ENCODE data around the gene EXOSC7. TPM values are rescaled to one million over a fixed set of nuclear protein-coding genes. Genes with fewer than 3 reads are reported as not detected.

The EXOSC7 gene
- polyA plus RNA-seq (80.3 and 87.5 TPM in 2 replicates), polyA minus RNA-seq (33.8 and 40.7 TPM in 2 replicates)

DNA sequence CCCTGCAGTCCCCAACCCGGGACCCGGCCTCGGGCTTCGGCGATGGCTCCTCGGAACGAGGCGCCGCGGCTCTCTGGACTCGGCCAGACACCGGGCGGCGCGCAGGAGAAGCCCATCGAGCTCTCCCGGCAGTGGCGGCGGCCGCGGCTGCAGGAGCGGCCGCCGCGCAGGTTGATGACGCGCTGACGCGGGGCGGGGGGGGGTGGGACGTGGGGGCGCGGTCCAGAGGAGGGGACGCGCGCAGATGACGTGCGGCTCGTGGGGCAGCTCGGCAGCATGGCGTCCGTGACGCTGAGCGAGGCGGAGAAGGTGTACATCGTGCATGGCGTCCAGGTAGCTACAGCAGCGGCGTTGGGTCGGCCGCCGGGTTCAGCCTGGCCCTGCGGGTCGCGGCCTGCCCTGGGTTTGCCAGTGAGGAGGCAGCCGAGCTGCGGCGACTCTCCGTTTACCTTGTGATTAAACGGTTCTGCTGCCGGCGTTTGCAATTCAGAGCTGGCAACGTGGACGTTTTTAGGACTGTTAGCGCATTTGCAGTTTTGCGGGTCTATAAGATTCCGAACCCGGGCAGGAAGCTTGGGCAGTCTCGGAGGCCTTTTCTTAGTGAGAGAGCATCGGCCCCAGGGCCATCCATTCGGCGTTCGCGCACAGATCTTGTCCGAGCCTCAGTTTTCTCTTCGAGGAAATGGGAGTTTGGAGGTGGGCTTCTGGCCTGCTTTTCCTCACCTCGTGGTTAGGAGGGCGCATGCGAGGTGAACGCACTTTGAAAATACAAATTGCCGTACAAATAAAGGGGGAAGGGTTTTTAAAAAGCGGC, at the start of gene EXOSC7, which contains the start of gene ZDHHC3:
Gene EXOSC7 (plus strand): TSS at position 243 of the 814 bp plus-strand sequence. CDS start 34 bp downstream, at position 277.
Gene ZDHHC3 (minus strand): TSS at position 173 of the 814 bp plus-strand sequence. CDS start 16,738 bp downstream, outside the sequence.
- Histone ChIP-seq H3K4me2 (ENCODE audit: low read length) (peak within 1 kb of the TSS; percentile 91), H3F3A (ENCODE audit: insufficient read depth, low read length, poor library complexity, severe bottlenecking) (no peaks in the 10 kb centered on the region), H3K27me3 (ENCODE audit: insufficient read depth, low read depth, low read length) (no peaks in the 10 kb centered on the region), H3K79me2 (replicated peaks; ENCODE audit: insufficient read depth, low read length) (peaks cover 49% of the 10 kb centered on the region), H4K20me1 (ENCODE audit: insufficient read depth) (no peaks in the 10 kb centered on the region), H3K4me3 (ENCODE audit: low read length) (peak within 1 kb of the TSS; percentile 95), H3K9me3 (ENCODE audit: low read length) (no peaks in the 10 kb centered on the region), H2AFZ (ENCODE audit: low read depth, low read length) (peak within 1 kb of the TSS; percentile 97), H3K9ac (ENCODE audit: low read length) (peak within 1 kb of the TSS; percentile 92), H3K9me2 (ENCODE audit: insufficient read depth, low read length) (no peaks in the 10 kb centered on the region), H3K27ac (ENCODE audit: low read length) (peak within 1 kb of the TSS; percentile 90), H3K36me3 (ENCODE audit: insufficient read depth, low read length) (no peaks in the 10 kb centered on the region)
- TF ChIP-seq EZH2 (IDR thresholded peaks at IDR 0.05; ENCODE audit: borderline replicate concordance, insufficient read depth, low read length, poor library complexity, severe bottlenecking) = no peak
- TF ChIP-seq REST (IDR thresholded peaks at IDR 0.05; ENCODE audit: borderline replicate concordance) = peak; percentile 58
- TF ChIP-seq RAD21 (conservative IDR thresholded peaks at IDR 0.05) = no peak
- TF ChIP-seq POLR2AphosphoS5 (IDR thresholded peaks at IDR 0.05) = peak; percentile 97
- peak; percentile 97 for TF ChIP-seq MXI1 (conservative IDR thresholded peaks at IDR 0.05; ENCODE audit: poor library complexity, severe bottlenecking)
- TF ChIP-seq EP300 (conservative IDR thresholded peaks at IDR 0.05; ENCODE audit: poor library complexity, severe bottlenecking) = no peak
- TF ChIP-seq, protein P1, sequence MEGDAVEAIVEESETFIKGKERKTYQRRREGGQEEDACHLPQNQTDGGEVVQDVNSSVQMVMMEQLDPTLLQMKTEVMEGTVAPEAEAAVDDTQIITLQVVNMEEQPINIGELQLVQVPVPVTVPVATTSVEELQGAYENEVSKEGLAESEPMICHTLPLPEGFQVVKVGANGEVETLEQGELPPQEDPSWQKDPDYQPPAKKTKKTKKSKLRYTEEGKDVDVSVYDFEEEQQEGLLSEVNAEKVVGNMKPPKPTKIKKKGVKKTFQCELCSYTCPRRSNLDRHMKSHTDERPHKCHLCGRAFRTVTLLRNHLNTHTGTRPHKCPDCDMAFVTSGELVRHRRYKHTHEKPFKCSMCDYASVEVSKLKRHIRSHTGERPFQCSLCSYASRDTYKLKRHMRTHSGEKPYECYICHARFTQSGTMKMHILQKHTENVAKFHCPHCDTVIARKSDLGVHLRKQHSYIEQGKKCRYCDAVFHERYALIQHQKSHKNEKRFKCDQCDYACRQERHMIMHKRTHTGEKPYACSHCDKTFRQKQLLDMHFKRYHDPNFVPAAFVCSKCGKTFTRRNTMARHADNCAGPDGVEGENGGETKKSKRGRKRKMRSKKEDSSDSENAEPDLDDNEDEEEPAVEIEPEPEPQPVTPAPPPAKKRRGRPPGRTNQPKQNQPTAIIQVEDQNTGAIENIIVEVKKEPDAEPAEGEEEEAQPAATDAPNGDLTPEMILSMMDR (IDR thresholded peaks at IDR 0.05; ENCODE audit: poor library complexity, severe bottlenecking) = no peak
- no peak for TF ChIP-seq SMC3 (conservative IDR thresholded peaks at IDR 0.05; ENCODE audit: poor library complexity)
- TF ChIP-seq TAF1 (IDR thresholded peaks at IDR 0.05; ENCODE audit: low read depth) = peak; percentile 64

GRCh38 chr3:44926921-44927320, 49.1 kb upstream of the EXOSC7 start:
- Histone ChIP-seq H3F3A (ENCODE audit: insufficient read depth, low read length, poor library complexity, severe bottlenecking) (no peaks in the 10 kb centered on the region), H3K9ac (ENCODE audit: low read length) (no peak overlapping the region), H3K36me3 (ENCODE audit: insufficient read depth, low read length) (no peaks in the 10 kb centered on the region), H3K27me3 (ENCODE audit: insufficient read depth, low read depth, low read length) (no peaks in the 10 kb centered on the region), H3K4me2 (ENCODE audit: low read length) (no peak overlapping the region), H3K9me2 (ENCODE audit: insufficient read depth, low read length) (no peaks in the 10 kb centered on the region), H4K20me1 (ENCODE audit: insufficient read depth) (no peaks in the 10 kb centered on the region), H3K27ac (ENCODE audit: low read length) (no peak overlapping the region), H3K4me3 (ENCODE audit: low read length) (no peak overlapping the region), H2AFZ (ENCODE audit: low read depth, low read length) (no peak overlapping the region), H3K9me3 (ENCODE audit: low read length) (no peaks in the 10 kb centered on the region), H3K79me2 (replicated peaks; ENCODE audit: insufficient read depth, low read length) (no peaks in the 10 kb centered on the region)
- TF ChIP-seq EP300 (conservative IDR thresholded peaks at IDR 0.05; ENCODE audit: poor library complexity, severe bottlenecking) (no peak), TAF1 (IDR thresholded peaks at IDR 0.05; ENCODE audit: low read depth) (no peak), SMC3 (conservative IDR thresholded peaks at IDR 0.05; ENCODE audit: poor library complexity) (no peak), MXI1 (conservative IDR thresholded peaks at IDR 0.05; ENCODE audit: poor library complexity, severe bottlenecking) (no peak), POLR2AphosphoS5 (IDR thresholded peaks at IDR 0.05) (no peak), REST (IDR thresholded peaks at IDR 0.05; ENCODE audit: borderline replicate concordance) (no peak), EZH2 (IDR thresholded peaks at IDR 0.05; ENCODE audit: borderline replicate concordance, insufficient read depth, low read length, poor library complexity, severe bottlenecking) (no peak), RAD21 (conservative IDR thresholded peaks at IDR 0.05) (no peak)
- TF ChIP-seq, protein P1 (IDR thresholded peaks at IDR 0.05; ENCODE audit: poor library complexity, severe bottlenecking) = no peak
